Medulla oblongata (tissue), 1 donor: ENCODE data around the gene ADAR.

ENCODE experiments used
- DNase-seq: peaks from one replicate; pipeline ENCODE4 v3.0.0-alpha.2; 2015; ENCODE audit errors: extremely low spot score

Gene ADAR

DNA sequence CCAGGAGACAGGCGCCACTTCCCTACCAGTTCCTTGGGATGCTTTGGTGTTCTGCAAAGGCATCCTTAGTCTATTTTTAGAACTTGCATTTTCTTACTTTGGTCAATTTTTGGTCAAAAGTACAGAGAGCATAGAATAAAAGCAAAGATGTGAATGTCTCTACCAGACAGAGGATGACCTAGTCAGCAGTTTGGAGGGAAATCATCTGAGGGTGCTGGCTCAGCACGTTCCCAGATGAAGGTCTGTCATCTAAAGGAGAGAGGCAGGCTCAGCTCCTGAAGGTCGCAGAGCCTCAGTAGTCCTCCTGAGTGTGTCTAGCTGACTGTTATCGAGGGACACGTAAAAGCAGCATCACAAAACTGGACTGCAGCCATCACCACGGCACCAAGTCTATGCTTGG, 25.1 kb downstream of the ADAR start:
- no peak for DNase-seq

DNA sequence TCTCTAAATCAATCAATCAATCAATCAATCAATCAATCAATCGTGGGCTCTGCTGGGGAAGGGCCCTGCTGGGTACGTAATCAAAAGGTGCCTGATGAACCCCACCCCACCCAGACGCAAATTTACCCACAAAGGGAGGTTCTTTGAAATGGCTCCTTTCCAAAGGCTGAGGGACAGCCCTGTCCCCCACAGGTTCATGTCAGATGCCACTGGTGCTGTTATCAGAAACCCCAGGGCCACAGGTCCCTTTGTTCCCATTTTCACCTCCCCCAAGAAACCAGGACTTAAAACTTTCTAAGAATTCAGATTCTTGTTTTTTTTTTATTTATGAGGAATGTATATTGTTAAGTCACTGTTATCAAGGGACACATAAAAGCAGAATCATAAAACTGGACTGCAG, 26.2 kb downstream of the ADAR start:
- DNase-seq, result no peak

- DNase-seq, result no peak
Observed at GRCh38 chr1:154579374-154579773, 28.6 kb downstream of the ADAR start.

GRCh38 chr1:154578058-154578418, 29.9 kb downstream of the ADAR start:
- DNase-seq, result no peak

DNA sequence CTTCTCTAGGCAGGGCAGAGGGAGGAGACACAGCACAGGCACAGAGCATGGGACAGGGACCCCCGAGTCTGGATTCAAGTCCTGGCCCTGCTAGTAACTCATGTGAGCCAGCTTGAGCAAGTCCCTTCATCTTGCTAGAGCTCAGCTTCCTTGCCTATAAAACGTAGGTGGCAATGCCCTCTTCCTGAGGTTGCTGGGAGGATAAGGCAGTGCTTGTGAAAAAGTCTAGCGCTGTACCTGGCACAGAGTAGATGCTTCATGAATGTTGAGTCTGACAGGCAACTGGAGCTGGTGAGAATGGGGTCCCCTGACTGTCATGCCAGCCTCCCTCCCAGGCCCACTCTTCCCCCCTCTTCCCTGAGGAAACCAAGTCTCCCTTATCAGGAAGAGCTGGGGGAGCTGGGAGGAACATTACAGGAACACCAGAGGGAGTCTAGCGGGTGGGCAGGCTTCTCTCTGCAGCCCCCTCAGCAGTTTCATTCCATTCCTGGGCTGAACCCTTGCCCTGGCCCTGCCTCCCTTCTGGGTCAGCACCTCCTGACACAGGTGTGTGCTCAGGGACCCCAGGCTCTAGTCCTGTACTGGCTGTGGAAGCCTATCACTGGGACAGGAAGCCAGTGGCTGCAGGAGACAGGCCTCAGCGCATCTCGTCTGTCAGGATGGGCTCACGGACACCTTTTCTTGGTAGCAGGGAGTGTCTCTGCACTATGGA, 30.5 kb downstream of the ADAR start:
- no peak for DNase-seq

DNA sequence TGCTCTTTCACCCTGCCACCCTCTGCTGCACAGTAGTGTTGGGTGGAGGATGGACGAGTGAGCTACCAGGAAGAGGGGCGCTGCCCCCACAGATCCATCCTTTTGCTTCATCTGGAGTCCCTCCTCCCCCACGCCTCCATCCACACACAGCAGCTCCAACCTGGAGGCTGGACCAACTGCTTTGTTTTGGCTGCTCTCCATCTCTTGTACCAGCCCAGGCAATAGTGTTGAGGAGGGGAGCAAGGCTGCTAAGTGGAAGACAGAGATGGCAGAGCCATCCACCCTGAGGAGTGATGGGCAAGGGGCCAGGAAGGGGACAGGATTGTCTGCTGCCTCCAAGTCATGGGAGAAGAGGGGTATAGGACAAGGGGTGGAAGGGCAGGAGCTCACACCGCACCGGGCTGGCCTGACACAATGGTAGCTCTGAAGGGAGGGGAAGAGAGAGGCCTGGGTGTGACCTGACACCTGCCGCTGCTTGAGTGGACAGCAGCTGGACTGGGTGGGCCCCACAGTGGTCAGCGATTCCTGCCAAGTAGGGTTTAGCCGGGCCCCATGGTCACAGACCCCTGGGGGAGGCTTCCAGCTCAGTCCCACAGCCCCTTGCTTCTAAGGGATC, 31.9 kb downstream of the ADAR start:
- DNase-seq, result no peak

DNA sequence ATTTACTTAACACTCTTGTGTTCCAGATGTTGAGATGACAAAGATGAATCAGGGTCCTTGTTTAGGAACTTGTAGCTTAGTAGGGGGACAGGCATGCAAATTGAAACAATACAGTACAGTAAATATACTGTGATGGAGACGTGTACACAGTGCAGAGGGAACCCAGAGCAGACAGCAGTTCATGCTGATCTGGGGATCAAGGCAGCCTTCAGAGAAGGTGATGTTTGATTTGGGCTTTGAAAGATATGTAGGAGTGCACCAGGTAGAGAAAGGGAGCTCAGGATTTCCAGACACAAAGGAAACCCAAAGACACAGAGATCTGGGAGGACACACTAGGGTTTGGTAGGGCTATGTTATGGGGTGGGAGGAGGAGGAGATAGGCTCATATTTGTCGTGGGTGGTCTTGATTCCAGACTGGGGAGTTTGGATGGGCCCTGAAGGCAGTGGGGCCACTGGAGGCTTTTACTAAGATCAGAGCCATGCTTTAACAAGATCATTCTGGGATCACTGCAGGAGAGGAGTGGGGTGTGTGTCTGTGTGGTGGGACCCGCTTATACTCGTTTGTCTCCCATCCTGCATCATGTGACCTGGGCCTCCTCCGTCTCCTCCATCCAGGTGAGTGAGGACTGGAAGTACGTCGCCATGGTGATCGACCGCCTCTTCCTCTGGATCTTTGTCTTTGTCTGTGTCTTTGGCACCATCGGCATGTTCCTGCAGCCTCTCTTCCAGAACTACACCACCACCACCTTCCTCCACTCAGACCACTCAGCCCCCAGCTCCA, 32.6 kb downstream of the ADAR start:
- no peak for DNase-seq

- no peak for DNase-seq
Observed at GRCh38 chr1:154574716-154575115, 33.3 kb downstream of the ADAR start.

DNA sequence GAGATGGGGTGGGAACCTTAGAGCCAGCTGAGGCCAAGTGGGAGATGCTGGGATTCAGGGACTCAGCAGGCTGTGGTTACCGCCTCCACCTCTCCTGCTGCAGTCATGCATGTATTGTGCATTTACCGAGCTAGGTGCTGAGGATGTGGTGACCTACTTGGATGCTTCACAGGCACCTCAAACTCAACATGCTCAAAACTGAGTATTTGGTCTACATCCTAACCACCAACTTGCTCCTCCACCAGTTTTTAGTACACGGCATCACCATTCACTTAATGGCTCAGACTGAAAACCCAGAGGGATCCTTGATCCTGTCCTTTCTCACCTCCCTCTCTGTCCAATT, 34.8 kb downstream of the ADAR start:
- no peak for DNase-seq

- DNase-seq, result no peak
Observed at GRCh38 chr1:154572468-154573167, 35.4 kb downstream of the ADAR start.

DNA sequence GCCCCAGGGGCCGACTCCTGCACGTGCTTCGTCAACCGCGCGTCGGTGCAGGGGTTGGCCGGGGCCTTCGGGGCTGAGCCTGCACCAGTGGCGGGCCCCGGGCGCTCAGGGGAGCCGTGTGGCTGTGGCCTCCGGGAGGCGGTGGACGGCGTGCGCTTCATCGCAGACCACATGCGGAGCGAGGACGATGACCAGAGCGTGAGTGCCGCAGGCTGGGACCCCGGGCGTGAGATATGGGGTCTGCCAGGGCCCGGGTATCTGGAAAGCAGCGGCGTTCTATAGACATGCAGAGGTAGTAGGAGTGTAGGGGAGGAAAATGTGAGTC, 36.1 kb downstream of the ADAR start:
- DNase-seq, result no peak

GRCh38 chr1:154571244-154571963, 36.6 kb downstream of the ADAR start:
- no peak for DNase-seq

DNA sequence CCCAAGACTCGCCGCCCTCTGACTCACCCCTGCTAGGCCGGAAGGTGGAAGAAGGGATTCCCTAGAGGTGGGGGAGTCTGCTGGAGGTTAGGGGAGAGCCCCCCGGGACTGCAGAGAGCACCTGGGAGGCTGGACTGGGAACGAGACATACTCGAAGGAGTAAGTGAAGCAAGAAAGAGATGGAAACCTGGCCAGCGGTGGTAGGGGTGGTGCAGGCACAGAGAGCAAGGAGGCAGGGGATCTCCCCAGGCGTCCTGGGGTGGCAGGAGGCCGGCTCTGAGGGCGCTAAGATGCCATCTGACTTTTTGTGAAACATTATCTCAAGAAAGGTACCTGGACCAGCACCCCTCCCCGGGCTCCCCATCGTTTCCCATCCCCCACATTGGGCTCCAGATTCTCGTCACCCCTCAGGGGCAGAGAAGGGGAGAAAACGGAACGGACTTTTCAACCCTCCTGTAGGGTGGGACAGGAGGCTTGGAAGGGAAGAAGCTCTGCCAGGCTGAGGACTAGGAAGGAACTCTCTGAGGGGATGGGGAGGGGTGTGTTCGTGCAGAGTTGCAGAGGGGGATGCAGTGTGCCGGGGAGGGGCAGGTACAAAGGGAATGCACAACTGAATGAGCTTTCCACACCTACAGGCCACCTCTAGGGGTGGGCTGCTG, 39.7 kb downstream of the ADAR start:
- DNase-seq, result no peak

DNA sequence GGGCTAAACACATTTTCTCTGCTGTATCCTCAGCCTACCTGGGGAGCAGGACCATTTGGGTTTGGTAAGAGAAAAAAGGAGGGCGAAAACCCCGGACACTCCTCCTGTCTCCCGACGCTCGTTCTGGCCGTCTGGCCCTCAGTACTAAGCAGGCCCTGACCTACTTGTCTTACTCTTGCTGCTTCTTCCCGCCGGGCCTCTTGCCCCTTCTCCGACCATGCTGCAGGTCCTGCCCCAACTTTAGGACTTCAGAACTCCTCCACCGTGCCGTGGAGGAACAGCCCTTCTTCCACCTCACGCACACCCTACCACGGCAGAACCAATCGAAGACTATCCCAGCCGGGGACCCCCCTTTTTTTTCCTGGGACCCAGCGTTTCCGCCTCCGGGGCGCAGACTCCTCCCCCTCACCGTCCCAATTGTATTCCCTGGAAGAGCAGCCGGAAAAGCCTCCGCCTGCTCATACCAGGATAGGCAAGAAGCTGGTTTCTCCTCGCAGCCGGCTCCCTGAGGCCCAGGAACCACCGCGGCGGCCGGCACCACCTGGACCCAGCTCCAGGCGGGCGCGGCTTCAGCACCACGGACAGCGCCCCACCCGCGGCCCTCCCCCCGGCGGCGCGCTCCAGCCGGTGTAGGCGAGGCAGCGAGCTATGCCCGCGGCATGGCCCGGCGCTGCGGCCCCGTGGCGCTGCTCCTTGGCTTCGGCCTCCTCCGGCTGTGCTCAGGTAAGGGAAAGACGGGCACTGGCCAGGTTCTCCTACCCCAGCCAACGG, 40.4 kb downstream of the ADAR start, which contains the start of gene CHRNB2:
Gene CHRNB2, plus strand, starts transcription at position 393 of the 771 bp plus-strand sequence. Its CDS starts 267 bp downstream, at position 660.
- peak; percentile 41 for DNase-seq

DNA sequence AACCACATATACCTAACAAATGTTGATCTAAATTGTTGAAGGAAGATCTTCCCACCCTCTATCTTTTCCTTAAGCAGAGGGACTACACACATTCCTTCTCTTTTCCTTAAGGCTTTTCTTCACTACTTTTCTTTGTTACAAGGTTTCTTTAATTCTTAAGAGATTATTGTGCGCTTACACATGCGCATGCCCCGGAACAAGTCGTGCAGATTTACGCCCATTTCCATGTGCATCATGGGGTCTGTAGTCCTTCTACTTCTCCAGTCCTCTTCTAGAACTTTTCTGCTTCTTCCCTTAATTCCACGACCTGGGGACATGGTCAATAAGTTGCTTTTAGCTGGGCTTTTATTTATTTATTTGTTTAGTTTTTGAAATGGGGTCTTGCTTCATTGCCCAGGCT, 42.1 kb downstream of the ADAR start:
- no peak for DNase-seq

- peak; percentile 97 for DNase-seq
Observed at GRCh38 chr1:154559466-154560044, 48.4 kb downstream of the ADAR start.

DNA sequence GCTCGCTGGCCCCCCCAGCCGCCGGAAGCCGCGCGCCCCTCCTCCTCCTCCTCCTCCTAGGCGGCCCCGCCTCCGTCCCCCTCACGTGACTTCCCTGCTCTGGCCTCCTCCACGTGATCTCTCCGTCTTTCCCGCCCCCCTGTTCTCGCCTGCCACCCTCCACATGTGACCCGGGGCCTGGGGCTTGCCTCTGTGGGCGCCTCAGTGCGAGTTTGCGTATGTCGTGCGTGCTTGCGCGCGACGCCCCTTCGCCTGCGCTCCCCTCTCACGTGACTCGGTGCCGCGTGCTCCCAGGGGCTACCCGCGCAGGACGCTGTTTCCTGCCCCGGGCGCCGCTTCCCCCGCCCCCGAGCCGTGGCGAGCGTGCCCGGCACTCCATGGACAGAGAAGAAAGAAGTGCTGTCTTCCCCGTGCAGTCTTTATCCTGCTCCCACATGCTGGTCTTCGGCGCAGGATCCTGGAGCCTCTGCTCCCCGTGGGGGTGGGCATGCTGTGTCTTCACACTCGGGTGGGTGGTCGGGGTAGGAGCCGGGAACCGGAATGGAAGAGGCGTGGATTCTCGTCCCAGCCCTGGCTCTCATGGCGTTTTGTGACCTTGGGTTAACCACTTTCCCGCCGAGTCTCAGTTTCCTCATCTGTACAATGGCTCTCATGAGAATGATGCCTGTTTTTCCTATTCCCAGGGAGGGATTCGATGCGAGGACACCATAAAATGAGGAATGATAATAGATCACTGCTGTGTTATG, 49.1 kb downstream of the ADAR start:
- peak; percentile 99 for DNase-seq

GRCh38 chr1:154557939-154558719, 49.9 kb downstream of the ADAR start, which contains the start of gene UBE2Q1:
Gene UBE2Q1 (minus strand): TSS chr1:154558662. CDS start chr1:154558553, 109 bp downstream.
- peak; percentile 27 for DNase-seq
